K562 (cell line): ENCODE measurements around the gene HLF. TPM values are rescaled to one million over a fixed set of nuclear protein-coding genes. Genes with fewer than 3 reads are reported as not detected.
A peak's percentile ranks its signal among the peaks of the same experiment; 100 is the strongest.

Experiments used
- AFF1 ChIP-seq, 2 experiments: fragments of 450-650 bp; IDR thresholded peaks; 2 replicates each; pipeline ENCODE4 v1.6.1; 2018; ENCODE audit warnings: mild to moderate bottlenecking in 2 of 2, low read depth in 1 of 2; ENCODE audit not compliant: partially characterized antibody in 2 of 2
- CEBPG ChIP-seq, 3 experiments: fragments of 200-800 bp in 1 of 3; sonication (Bioruptor generic) in 1 of 3; sonication (generic) in 1 of 3; formaldehyde crosslinking in 1 of 3; IDR thresholded peaks in 2 of 3; conservative IDR thresholded peaks in 1 of 3; 2 replicates each; pipeline versions ENCODE4 v1.6.1 to v1.8.0; 2016 to 2022; ENCODE audit warnings: missing compliant biosample characterization in 2 of 3, missing genetic modification characterization in 2 of 3, mild to moderate bottlenecking in 1 of 3, missing genetic modification reagents in 1 of 3
- MGA ChIP-seq: fragments of 450-650 bp; IDR thresholded peaks from 2 replicates; pipeline ENCODE4 v1.6.1; 2016; ENCODE audit warnings: mild to moderate bottlenecking, moderate library complexity
- ZBED1 ChIP-seq: IDR thresholded peaks from 2 replicates; pipeline ENCODE4 v1.6.1; 2014
- ZNF354B ChIP-seq: fragments of 250-450 bp; sonication (Bioruptor Pico); IDR thresholded peaks from 2 replicates; pipeline ENCODE4 v1.4.0; 2020
- polyA plus RNA-seq, 8 experiments: library from polyadenylated mRNA; depleted of rRNA in 4 of 8; stranded (reverse) in 5 of 8; unstranded in 3 of 8; fragments of >200 nt; fragmentation: Nextera tagmentation in 2 of 8; fragmentation: Illumina TruSeq in 1 of 8; extraction: Ambion mirVana in 2 of 8; extraction: Trizol in 1 of 8; gene quantifications; 2 replicates each; pipeline versions ENCODE4 v1.2.1 to v1.2.3, GENCODE V29; 2011 to 2014; ENCODE audit warnings: inconsistent platforms in 1 of 8, missing spikeins in 1 of 8
- total RNA-seq, 7 experiments: library from RNA; depleted of rRNA in 6 of 7; stranded (reverse); fragments of >200 nt in 6 of 7; fragmentation: Illumina TruSeq in 2 of 7; extraction: Trizol in 2 of 7; gene quantifications; 2 replicates each; pipeline versions ENCODE4 v1.2.1 to v1.2.3, GENCODE V29; 2011 to 2021; ENCODE audit warnings: low replicate concordance in 1 of 7

HLF gene
- total and polyA plus RNA-seq, 9 of the 15 experiments (the other 6 are each of a cell fraction or from before 2014, with no cell fraction given) = 0.03 to 0.24 (median 0.09) TPM

GRCh38 chr17:55332296-55333041, 67.7 kb downstream of the HLF start (continued):
- TF ChIP-seq ZNF354B (CRISPR knock-in tag) = no peak
- peak; percentile 68 for TF ChIP-seq MGA
- TF ChIP-seq ZBED1 = no peak
- no peak for TF ChIP-seq AFF1 (IDR thresholded peaks at IDR 0.05; ENCODE audit: low read depth in 1 of 2, partially characterized antibody in 2 of 2)
- TF ChIP-seq CEBPG (CRISPR knock-in tag; IDR thresholded peaks at IDR 0.05) = no peak
- TF ChIP-seq CEBPG (tag; conservative IDR thresholded peaks at IDR 0.05 in 1 of 2, IDR thresholded peaks at IDR 0.05 in 1 of 2) = no peak
